ENCODE data around the gene WDR27.

The WDR27 gene

GRCh38 chr6:169659820-169660610, 41.8 kb downstream of the WDR27 start:
- DNase-seq (ENCODE audit: low read depth in 2 of 2), result no peak
- H3K4me3 ChIP-seq (replicated peaks in 1 of 2; ENCODE audit: low read depth in 2 of 2, low read length in 2 of 2), result no peak overlapping the region
- TF ChIP-seq CTCF (IDR thresholded peaks at IDR 0.05; ENCODE audit: low read depth, low read length), result no peak

- DNase-seq (ENCODE audit: low read depth in 2 of 2), result no peak
- H3K4me3 ChIP-seq (replicated peaks in 1 of 2; ENCODE audit: low read depth in 2 of 2, low read length in 2 of 2), result no peak overlapping the region
- TF ChIP-seq CTCF (IDR thresholded peaks at IDR 0.05; ENCODE audit: low read depth, low read length), result no peak
These were observed 44.6 kb downstream of the WDR27 start for GRCh38 chr6:169657284-169657610.

- no peak for TF ChIP-seq CTCF (IDR thresholded peaks at IDR 0.05; ENCODE audit: low read depth, low read length)
- H3K4me3 ChIP-seq (replicated peaks in 1 of 2; ENCODE audit: low read depth in 2 of 2, low read length in 2 of 2), result no peak overlapping the region
- DNase-seq (ENCODE audit: low read depth in 2 of 2), result no peak
These were observed 45.1 kb downstream of the WDR27 start for GRCh38 chr6:169656546-169657283.

GRCh38 chr6:169654598-169655391, 47.0 kb downstream of the WDR27 start:
- H3K4me3 ChIP-seq (replicated peaks in 1 of 2; ENCODE audit: low read depth in 2 of 2, low read length in 2 of 2), result peak overlapping the region; percentile 27 to 56
- DNase-seq (ENCODE audit: low read depth in 2 of 2), result peak; percentile 59 to 76
- TF ChIP-seq CTCF (IDR thresholded peaks at IDR 0.05; ENCODE audit: low read depth, low read length), result peak; percentile 30

GRCh38 chr6:169653691-169654090, 48.1 kb downstream of the WDR27 start:
- no peak overlapping the region for H3K4me3 ChIP-seq (replicated peaks in 1 of 2; ENCODE audit: low read depth in 2 of 2, low read length in 2 of 2)
- TF ChIP-seq CTCF (IDR thresholded peaks at IDR 0.05; ENCODE audit: low read depth, low read length), result no peak
- DNase-seq (ENCODE audit: low read depth in 2 of 2), result no peak

GRCh38 chr6:169652896-169653295, 48.9 kb downstream of the WDR27 start:
- no peak for TF ChIP-seq CTCF (IDR thresholded peaks at IDR 0.05; ENCODE audit: low read depth, low read length)
- no peak overlapping the region for H3K4me3 ChIP-seq (replicated peaks in 1 of 2; ENCODE audit: low read depth in 2 of 2, low read length in 2 of 2)
- DNase-seq (ENCODE audit: low read depth in 2 of 2), result no peak

All from cardiac fibroblast (primary cell).